PC-3 (cell line): Measurements from ENCODE around the gene APOL4. TPM values are rescaled to one million over a fixed set of nuclear protein-coding genes. Genes with fewer than 3 reads are reported as not detected.
"Not testable (repeated sequence)": the region's sequence is repeated elsewhere in the genome, so short reads cannot be mapped to it uniquely, and the experiment has no call there.

ENCODE experiments used
- ATAC-seq: fragments of 200-7000 bp; cut with Tn5 transposase; 2 replicates; pipeline ENCODE4 v1.9.1; 2020; ENCODE audit warnings: mild to moderate bottlenecking, moderate library complexity
- BruUV-seq: library from RNA; stranded (reverse); fragments of 400-500 nt; replicated peaks from 2 replicates; lab custom pipeline; 2021; lab: Mats Ljungman, UMichigan
- CTCF ChIA-PET: fragments of 300-600 bp; sonication (Branson Sonifier 250); formaldehyde crosslinking; loops from one replicate; lab custom pipeline; 2022; ENCODE audit warnings: antibody characterized with exemption; lab: Charles Lee
- POLR2A ChIA-PET: fragments of 300-600 bp; sonication (Branson Sonifier 250); formaldehyde crosslinking; loops from one replicate; lab custom pipeline; 2022; ENCODE audit warnings: antibody characterized with exemption; ENCODE audit not compliant: unreplicated experiment; lab: Charles Lee
- DNase-seq: peaks from one replicate; pipeline ENCODE4 v3.0.0-alpha.2; 2015
- H2AFZ ChIP-seq: fragments of 300-600 bp; sonication (generic); 2 replicates; pipeline ENCODE4 v1.6.0; 2016; ENCODE audit warnings: antibody characterized with exemption, low read length
- H3F3A ChIP-seq: fragments of 300-600 bp; sonication (generic); one replicate; pipeline ENCODE4 v1.6.0; 2017; ENCODE audit warnings: antibody characterized with exemption, low read length, control low read depth, mild to moderate bottlenecking; ENCODE audit not compliant: unreplicated experiment
- H3K27ac ChIP-seq: fragments of 300-600 bp; sonication (generic); 2 replicates; pipeline ENCODE4 v1.5.1; 2016; ENCODE audit warnings: mild to moderate bottlenecking, low read length
- H3K27me3 ChIP-seq: fragments of 300-600 bp; sonication (generic); 2 replicates; pipeline ENCODE4 v1.6.1; 2016; ENCODE audit warnings: low read length, mixed read lengths
- H3K36me3 ChIP-seq: fragments of 300-600 bp; sonication (generic); 2 replicates; pipeline ENCODE4 v1.6.1; 2016; ENCODE audit warnings: low read depth, mixed run types, low read length, mixed read lengths
- H3K4me1 ChIP-seq: fragments of 300-600 bp; sonication (generic); 2 replicates; pipeline ENCODE4 v1.5.1; 2016; ENCODE audit warnings: low read length; ENCODE audit not compliant: insufficient read depth
- H3K4me2 ChIP-seq: fragments of 300-600 bp; sonication (generic); 2 replicates; pipeline ENCODE4 v1.6.0; 2016; ENCODE audit warnings: low read length
- H3K4me3 ChIP-seq: fragments of 300-600 bp; sonication (generic); 2 replicates; pipeline ENCODE4 v1.5.1; 2016; ENCODE audit warnings: mild to moderate bottlenecking, low read length, mixed read lengths
- H3K79me2 ChIP-seq: fragments of 300-600 bp; sonication (generic); 2 replicates; pipeline ENCODE4 v1.6.1; 2017; ENCODE audit warnings: low read length, mixed read lengths
- H3K9ac ChIP-seq: fragments of 300-600 bp; sonication (generic); 2 replicates; pipeline ENCODE4 v1.6.0; 2016; ENCODE audit warnings: mild to moderate bottlenecking, low read length
- H3K9me2 ChIP-seq: fragments of 300-600 bp; sonication (generic); replicated peaks from 2 replicates; pipeline ENCODE4 v1.6.1; 2016; ENCODE audit warnings: mixed run types, low read length, mixed read lengths
- H3K9me3 ChIP-seq: fragments of 300-600 bp; sonication (generic); 2 replicates; pipeline ENCODE4 v1.6.1; 2016; ENCODE audit warnings: low read length, mixed read lengths
- H4K20me1 ChIP-seq: fragments of 300-600 bp; sonication (generic); 2 replicates; pipeline ENCODE4 v1.6.1; 2016; ENCODE audit warnings: low read length, mixed read lengths
- EZH2 ChIP-seq: fragments of 300-600 bp; sonication (generic); IDR thresholded peaks from one replicate; pipeline ENCODE4 v1.6.1; 2017; ENCODE audit warnings: antibody characterized with exemption, mild to moderate bottlenecking, low read length; ENCODE audit not compliant: unreplicated experiment
- EZH2phosphoT487 ChIP-seq: fragments of 300-600 bp; sonication (generic); IDR thresholded peaks from 2 replicates; pipeline ENCODE4 v1.6.1; 2018; ENCODE audit warnings: mild to moderate bottlenecking, antibody characterized with exemption, low read length, borderline replicate concordance
- intact Hi-C: fragments of 100-400 bp; cut with micrococcal nuclease; formaldehyde crosslinking; loops from 2 replicates; pipeline ENCODE4 v1.9.0; 2023
- total RNA-seq: library from RNA; depleted of rRNA; stranded (reverse); fragments of >200 nt; gene quantifications from 2 replicates; pipeline ENCODE4 v1.2.3, GENCODE V29; 2014
- TF ChIP-seq, protein P1 (sequence below): fragments of 300-600 bp; sonication (generic); conservative IDR thresholded peaks from 2 replicates; pipeline ENCODE4 v1.5.1; 2017; ENCODE audit warnings: antibody characterized with exemption, low read depth, mild to moderate bottlenecking, low read length

Gene APOL4
- total RNA-seq, 1 experiment from 2014 or later, result 0.04 TPM

DNA sequence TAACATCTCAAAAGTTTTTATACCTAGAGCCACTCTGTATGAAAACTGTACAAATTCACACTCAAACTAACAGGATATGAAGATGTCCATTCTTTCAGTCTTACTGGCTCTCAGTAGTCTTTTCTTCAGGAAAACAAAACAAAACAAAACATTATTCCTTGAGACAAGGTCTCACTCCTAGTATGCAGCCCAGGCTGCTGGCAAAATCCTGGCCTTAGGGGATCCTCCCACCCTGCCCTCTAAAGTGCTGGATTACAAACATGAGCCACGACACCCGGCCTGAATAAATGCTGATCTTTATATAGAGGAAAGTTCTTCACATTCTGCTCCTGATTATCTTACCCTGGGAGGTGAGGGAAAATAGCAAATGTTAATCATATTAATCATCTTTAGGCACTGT lies 32.6 kb upstream of the APOL4 start:
- Histone ChIP-seq H3K27me3 (no peaks in the 10 kb centered on the region), H3K4me1 (peaks cover 13% of the 10 kb centered on the region), H3K36me3 (no peaks in the 10 kb centered on the region; the same call in 1 of the 2 replicates), H3K9me2 (no peaks in the 10 kb centered on the region), H3K79me2 (peaks cover 24% of the 10 kb centered on the region), H4K20me1 (no peaks in the 10 kb centered on the region), H3K9me3 (no peaks in the 10 kb centered on the region), H2AFZ (no peak overlapping the region), H3F3A (no peaks in the 10 kb centered on the region), H3K27ac (no peak overlapping the region), H3K4me3 (no peak overlapping the region), H3K4me2 (no peak overlapping the region), H3K9ac (no peak overlapping the region)
- CTCF ChIA-PET, result no interaction called here
- DNase-seq (no peak), ATAC-seq (no peak)
- TF ChIP-seq, protein P1, sequence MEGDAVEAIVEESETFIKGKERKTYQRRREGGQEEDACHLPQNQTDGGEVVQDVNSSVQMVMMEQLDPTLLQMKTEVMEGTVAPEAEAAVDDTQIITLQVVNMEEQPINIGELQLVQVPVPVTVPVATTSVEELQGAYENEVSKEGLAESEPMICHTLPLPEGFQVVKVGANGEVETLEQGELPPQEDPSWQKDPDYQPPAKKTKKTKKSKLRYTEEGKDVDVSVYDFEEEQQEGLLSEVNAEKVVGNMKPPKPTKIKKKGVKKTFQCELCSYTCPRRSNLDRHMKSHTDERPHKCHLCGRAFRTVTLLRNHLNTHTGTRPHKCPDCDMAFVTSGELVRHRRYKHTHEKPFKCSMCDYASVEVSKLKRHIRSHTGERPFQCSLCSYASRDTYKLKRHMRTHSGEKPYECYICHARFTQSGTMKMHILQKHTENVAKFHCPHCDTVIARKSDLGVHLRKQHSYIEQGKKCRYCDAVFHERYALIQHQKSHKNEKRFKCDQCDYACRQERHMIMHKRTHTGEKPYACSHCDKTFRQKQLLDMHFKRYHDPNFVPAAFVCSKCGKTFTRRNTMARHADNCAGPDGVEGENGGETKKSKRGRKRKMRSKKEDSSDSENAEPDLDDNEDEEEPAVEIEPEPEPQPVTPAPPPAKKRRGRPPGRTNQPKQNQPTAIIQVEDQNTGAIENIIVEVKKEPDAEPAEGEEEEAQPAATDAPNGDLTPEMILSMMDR, result no peak
- TF ChIP-seq EZH2phosphoT487 (no peak), EZH2 (no peak)
- intact Hi-C loops, result no loop called here
- POLR2A ChIA-PET, result interaction anchor here (0.6 kb wide), 1 partner anchor 37 kb away, joined by 3 read pairs; no protein-coding TSS in a partner anchor
- no TSS peak for BruUV-seq

DNA sequence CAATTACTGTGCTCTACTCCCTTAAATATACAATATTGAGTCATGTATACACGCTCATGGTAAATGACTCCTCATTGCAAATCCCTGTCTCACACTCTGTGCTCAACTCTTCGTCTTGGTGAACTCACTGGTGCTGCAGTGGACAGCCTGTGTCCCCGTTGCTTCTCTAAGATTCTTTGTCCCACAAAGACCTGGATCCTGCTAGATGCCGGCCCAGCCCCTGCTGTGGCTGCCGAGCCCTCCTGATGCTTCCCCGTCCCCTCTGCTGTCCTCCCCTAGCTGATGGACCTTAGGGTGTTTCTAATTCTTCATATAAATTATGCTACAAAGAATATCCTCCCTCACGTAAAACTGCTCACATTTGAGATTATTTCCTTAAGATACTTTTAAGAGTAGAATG lies 32.2 kb upstream of the APOL4 start:
- no peaks in the 10 kb centered on the region for H3K9me2 ChIP-seq
- DNase-seq (no peak), ATAC-seq (no peak)
- H3K36me3 ChIP-seq, result no peaks in the 10 kb centered on the region; the same call in 1 of the 2 replicates
- TF ChIP-seq, protein P1, result no peak
- no peak for TF ChIP-seq EZH2
- TF ChIP-seq EZH2phosphoT487, result no peak
- H3K9me3 ChIP-seq, result no peaks in the 10 kb centered on the region
- H3K9ac ChIP-seq, result no peak overlapping the region
- H3K4me3 ChIP-seq, result no peak overlapping the region
- no peaks in the 10 kb centered on the region for H3F3A ChIP-seq
- no peaks in the 10 kb centered on the region for H3K27me3 ChIP-seq
- intact Hi-C loops, result no loop called here
- POLR2A ChIA-PET, result interaction anchor here (0.6 kb wide), 1 partner anchor 37 kb away, joined by 3 read pairs; no protein-coding TSS in a partner anchor
- H4K20me1 ChIP-seq, result no peaks in the 10 kb centered on the region
- no peak overlapping the region for H3K27ac ChIP-seq
- H2AFZ ChIP-seq, result no peak overlapping the region
- CTCF ChIA-PET, result no interaction called here
- H3K4me1 ChIP-seq, result peaks cover 13% of the 10 kb centered on the region
- BruUV-seq, result no TSS peak
- H3K4me2 ChIP-seq, result no peak overlapping the region
- peaks cover 23% of the 10 kb centered on the region for H3K79me2 ChIP-seq

DNA sequence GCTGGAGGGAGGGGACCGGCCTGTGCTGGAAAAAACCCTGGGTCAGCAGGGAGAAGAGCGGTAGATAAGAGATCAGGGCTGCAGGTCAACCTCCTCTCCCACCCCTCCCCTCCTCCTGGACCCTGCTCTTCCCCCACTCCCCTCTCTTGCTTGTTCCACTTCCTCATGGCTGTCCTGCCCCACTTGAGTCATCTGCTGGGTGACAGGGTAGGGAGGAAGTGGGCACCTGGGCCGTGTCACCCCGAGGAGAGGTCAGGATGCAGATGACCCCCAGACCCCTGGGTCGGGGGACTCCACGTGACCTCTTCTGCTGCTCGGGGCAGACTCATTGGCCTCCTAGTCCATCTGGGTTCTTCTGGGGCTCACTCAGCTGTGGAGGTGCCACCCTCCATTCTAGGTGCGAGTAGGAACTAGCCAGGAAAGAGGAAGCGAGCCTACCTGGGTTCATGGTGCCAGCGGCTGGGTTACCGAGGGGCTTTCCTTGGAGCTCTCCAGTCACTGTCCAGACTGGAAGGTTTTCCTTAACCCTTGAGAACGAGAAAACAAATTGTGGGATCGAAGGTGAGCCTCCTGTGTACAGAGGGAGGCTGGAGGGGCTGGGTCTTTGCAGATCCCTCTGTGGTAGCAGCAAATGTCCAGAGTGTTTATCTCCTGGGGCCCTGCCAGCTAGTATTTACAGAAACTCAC lies 31.2 kb upstream of the APOL4 start:
- Histone ChIP-seq H4K20me1 (no peaks in the 10 kb centered on the region), H3K36me3 (no peaks in the 10 kb centered on the region; the same call in 1 of the 2 replicates), H3K4me1 (peaks cover 4% of the 10 kb centered on the region; the same call in 1 of the 2 replicates), H3K4me2 (no peak overlapping the region), H3K9me2 (no peaks in the 10 kb centered on the region), H3K4me3 (no peak overlapping the region), H3K27me3 (no peaks in the 10 kb centered on the region), H2AFZ (no peak overlapping the region), H3K9ac (no peak overlapping the region), H3F3A (no peaks in the 10 kb centered on the region), H3K9me3 (no peaks in the 10 kb centered on the region), H3K79me2 (peaks cover 14% of the 10 kb centered on the region), H3K27ac (no peak overlapping the region)
- ChIA-PET POLR2A (no interaction called here), CTCF (no interaction called here)
- DNase-seq (no peak), ATAC-seq (no peak)
- intact Hi-C loops, result no loop called here
- TF ChIP-seq EZH2, result no peak
- no peak for TF ChIP-seq EZH2phosphoT487
- TF ChIP-seq, protein P1, result no peak
- no TSS peak for BruUV-seq

DNA sequence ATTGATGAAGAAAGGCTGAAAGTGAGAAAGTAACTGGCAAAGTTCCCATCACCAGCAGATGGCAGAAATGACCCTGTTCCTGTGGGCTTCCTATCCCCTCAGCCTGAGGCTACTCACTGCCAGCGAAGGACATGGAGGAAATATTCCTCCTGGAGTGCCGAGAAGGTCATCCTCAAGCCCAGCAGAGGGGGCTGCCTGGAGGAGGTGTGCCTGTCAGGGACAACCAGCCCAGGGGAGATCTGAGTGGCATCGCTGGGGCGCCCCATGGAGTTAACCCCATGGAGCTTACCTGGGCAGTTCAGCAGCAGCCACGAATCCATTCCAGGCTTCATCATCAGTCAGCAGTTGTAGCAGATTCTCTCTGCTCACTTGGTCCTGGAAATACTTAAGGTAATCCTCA lies 29.4 kb upstream of the APOL4 start:
- intact Hi-C loops, H3K4me1 ChIP-seq, CTCF ChIA-PET, ATAC-seq, H3F3A ChIP-seq, DNase-seq, H3K79me2 ChIP-seq, H2AFZ ChIP-seq, H3K36me3 ChIP-seq, BruUV-seq, H3K27me3 ChIP-seq, H3K9me2 ChIP-seq, POLR2A ChIA-PET, H3K9me3 ChIP-seq, H4K20me1 ChIP-seq, H3K9ac ChIP-seq, H3K4me3 ChIP-seq, H3K4me2 ChIP-seq, H3K27ac ChIP-seq: not testable (repeated sequence)
